ENCODE data around the gene TSN.
"Not testable (repeated sequence)": the region's sequence is repeated elsewhere in the genome, so short reads cannot be mapped to it uniquely, and the experiment has no call there.

Gene TSN

GRCh38 chr2:121755237-121756111, at the start of gene TSN:
TSS of gene TSN (plus strand) at chr2:121755651. CDS start at chr2:121755780, 129 bp downstream.
- Mint-ChIP-seq H3K4me1 (ENCODE audit: low read depth) (peaks cover 48% of the 10 kb centered on the region), H3K4me3 (peak within 1 kb of the TSS; percentile 91), H3K36me3 (ENCODE audit: low read depth) (peaks cover 32% of the 10 kb centered on the region), H3K9me3 (no peaks in the 10 kb centered on the region), H3K27ac (peak within 1 kb of the TSS; percentile 97), H3K27me3 (no peaks in the 10 kb centered on the region)

GRCh38 chr2:121705958-121706357, 49.5 kb upstream of the TSN start:
- Mint-ChIP-seq H3K9me3 (no peaks in the 10 kb centered on the region), H3K27me3 (no peaks in the 10 kb centered on the region), H3K27ac (no peak overlapping the region), H3K4me3 (no peak overlapping the region), H3K36me3 (ENCODE audit: low read depth) (no peaks in the 10 kb centered on the region), H3K4me1 (ENCODE audit: low read depth) (peaks cover 15% of the 10 kb centered on the region)

DNA sequence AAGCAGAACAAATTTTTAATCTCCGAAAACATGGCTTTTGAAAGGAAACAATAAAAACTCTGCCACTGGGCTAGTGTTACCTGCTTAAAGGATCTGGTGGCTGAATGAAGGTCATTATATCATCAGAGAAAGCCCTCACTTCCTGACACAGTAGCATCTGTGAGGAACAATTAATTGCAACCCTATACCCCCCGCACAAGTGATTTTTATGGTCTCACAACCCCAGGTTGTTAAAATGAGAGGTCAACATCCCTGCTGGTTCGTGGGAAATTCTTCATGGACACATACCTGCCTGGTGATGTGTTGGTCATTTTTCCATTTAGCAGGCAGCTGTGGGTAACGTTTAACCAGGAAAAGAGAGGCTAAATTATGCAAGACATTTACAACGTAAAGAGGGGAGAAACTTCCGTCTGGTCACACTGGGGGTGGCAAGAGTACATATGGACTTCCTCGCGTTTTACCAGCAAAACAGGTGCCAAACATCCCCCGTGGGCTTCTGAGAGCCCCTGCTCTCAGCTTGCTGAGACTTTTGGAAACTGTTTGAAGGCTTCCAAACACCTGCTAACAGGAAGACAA, 48.0 kb upstream of the TSN start:
- Mint-ChIP-seq H3K27ac (no peak overlapping the region), H3K9me3 (no peaks in the 10 kb centered on the region), H3K4me3 (no peak overlapping the region), H3K4me1 (ENCODE audit: low read depth) (peaks cover 3% of the 10 kb centered on the region), H3K27me3 (no peaks in the 10 kb centered on the region), H3K36me3 (ENCODE audit: low read depth) (no peaks in the 10 kb centered on the region)

GRCh38 chr2:121707920-121708361, 47.5 kb upstream of the TSN start:
- Mint-ChIP-seq H3K4me1 (ENCODE audit: low read depth) (no peaks in the 10 kb centered on the region), H3K9me3 (no peaks in the 10 kb centered on the region), H3K36me3 (ENCODE audit: low read depth) (no peaks in the 10 kb centered on the region), H3K27ac (no peak overlapping the region), H3K27me3 (no peaks in the 10 kb centered on the region), H3K4me3 (no peak overlapping the region)

DNA sequence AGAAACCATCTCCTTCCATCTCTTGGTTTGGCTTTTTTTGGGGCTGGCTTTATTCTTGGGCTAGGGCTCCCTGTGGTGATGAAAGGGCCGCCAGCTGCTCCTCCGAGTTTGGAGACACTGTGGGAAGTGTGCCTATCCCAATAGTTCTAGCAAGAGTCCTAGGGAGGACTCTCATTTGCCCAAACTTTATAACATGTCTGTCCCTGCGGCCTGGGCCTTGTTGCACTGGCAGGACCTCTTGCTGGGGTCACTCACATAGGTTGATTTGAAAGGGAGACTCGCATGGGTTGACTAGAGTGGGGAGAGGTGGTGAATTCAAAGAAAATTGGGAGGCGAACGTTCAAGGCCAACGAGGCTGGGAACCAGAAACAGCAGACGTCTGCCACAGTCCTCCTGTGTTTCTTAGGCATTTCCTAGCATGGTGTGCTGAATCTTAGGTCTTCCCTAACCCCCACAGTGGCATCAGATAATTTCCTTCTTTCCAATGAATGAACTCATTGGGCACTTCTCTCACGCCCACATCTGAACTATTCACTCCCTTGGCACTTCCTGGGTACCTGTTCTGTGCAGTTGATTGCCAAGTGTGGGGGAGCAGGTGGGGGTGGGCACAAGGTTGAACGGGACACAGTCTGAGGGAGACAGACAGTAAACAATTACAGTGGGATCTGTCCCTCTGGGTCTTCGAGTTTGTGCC, 45.5 kb upstream of the TSN start:
- no peaks in the 10 kb centered on the region for H3K9me3 Mint-ChIP-seq
- H3K36me3 Mint-ChIP-seq (ENCODE audit: low read depth): no peaks in the 10 kb centered on the region
- no peak overlapping the region for H3K27ac Mint-ChIP-seq
- H3K4me1 Mint-ChIP-seq (ENCODE audit: low read depth): no peaks in the 10 kb centered on the region
- no peak overlapping the region for H3K4me3 Mint-ChIP-seq
- H3K27me3 Mint-ChIP-seq: no peaks in the 10 kb centered on the region

- H3K4me3 Mint-ChIP-seq: no peak overlapping the region
- no peaks in the 10 kb centered on the region for H3K36me3 Mint-ChIP-seq (ENCODE audit: low read depth)
- H3K27ac Mint-ChIP-seq: no peak overlapping the region
- H3K27me3 Mint-ChIP-seq: no peaks in the 10 kb centered on the region
- no peaks in the 10 kb centered on the region for H3K4me1 Mint-ChIP-seq (ENCODE audit: low read depth)
- no peaks in the 10 kb centered on the region for H3K9me3 Mint-ChIP-seq
Measured at GRCh38 chr2:121710470-121711170, 44.8 kb upstream of the TSN start.

DNA sequence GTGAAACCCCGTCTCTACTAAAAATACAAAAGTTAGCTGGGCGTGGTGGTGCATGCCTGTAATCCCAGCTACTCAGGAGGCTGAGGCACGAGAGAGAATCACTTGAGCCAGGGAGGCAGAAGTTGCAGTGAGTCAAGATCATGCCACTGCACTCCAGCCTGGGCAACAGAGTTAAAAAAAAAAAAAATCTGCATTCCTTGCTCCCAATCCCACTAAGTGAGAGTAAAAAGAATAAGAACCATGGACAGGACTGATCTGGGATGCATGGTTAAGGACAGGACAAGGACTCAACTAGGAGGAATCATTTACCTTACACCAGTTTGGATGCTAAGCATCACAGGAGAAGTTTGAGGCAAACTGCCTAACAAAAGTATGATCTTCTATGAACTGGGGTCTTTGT, 44.0 kb upstream of the TSN start:
- not testable (repeated sequence) for H3K4me1 Mint-ChIP-seq (ENCODE audit: low read depth); H3K9me3 Mint-ChIP-seq; H3K27me3 Mint-ChIP-seq; H3K36me3 Mint-ChIP-seq (ENCODE audit: low read depth); H3K27ac Mint-ChIP-seq; H3K4me3 Mint-ChIP-seq

GRCh38 chr2:121716126-121716525, 39.3 kb upstream of the TSN start:
- Mint-ChIP-seq H3K9me3 (no peaks in the 10 kb centered on the region), H3K27ac (no peak overlapping the region), H3K36me3 (ENCODE audit: low read depth) (no peaks in the 10 kb centered on the region), H3K27me3 (no peaks in the 10 kb centered on the region), H3K4me1 (ENCODE audit: low read depth) (peaks cover 7% of the 10 kb centered on the region), H3K4me3 (no peak overlapping the region)

GRCh38 chr2:121717529-121717928, 37.9 kb upstream of the TSN start:
- no peaks in the 10 kb centered on the region for H3K36me3 Mint-ChIP-seq (ENCODE audit: low read depth)
- H3K4me3 Mint-ChIP-seq: no peak overlapping the region
- H3K9me3 Mint-ChIP-seq: no peaks in the 10 kb centered on the region
- no peak overlapping the region for H3K27ac Mint-ChIP-seq
- H3K27me3 Mint-ChIP-seq: no peaks in the 10 kb centered on the region
- peaks cover 15% of the 10 kb centered on the region for H3K4me1 Mint-ChIP-seq (ENCODE audit: low read depth)

DNA sequence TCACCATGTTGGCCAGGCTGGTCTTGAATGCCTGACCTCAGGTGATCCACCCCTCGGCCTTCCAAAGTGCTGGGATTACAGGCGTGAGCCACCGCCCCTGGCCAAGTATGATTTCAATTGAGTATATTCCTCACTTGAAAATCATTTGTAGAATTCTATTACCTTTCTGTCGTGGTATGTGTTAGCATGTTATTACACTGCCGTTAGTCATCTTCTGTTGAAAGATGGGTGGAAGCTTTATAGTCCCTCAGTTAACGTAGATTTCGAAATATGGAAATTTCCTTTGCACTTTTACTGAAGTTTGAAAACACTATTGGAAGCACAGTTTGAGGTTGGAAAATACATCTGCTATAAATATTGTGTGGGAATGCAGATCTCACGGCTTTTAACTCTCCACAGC, 33.5 kb upstream of the TSN start:
- Mint-ChIP-seq H3K4me1 (ENCODE audit: low read depth) (peaks cover 42% of the 10 kb centered on the region), H3K27ac (peak overlapping the region; percentile 92), H3K27me3 (no peaks in the 10 kb centered on the region), H3K36me3 (ENCODE audit: low read depth) (peaks cover 8% of the 10 kb centered on the region), H3K9me3 (no peaks in the 10 kb centered on the region), H3K4me3 (peak overlapping the region; percentile 66)

DNA sequence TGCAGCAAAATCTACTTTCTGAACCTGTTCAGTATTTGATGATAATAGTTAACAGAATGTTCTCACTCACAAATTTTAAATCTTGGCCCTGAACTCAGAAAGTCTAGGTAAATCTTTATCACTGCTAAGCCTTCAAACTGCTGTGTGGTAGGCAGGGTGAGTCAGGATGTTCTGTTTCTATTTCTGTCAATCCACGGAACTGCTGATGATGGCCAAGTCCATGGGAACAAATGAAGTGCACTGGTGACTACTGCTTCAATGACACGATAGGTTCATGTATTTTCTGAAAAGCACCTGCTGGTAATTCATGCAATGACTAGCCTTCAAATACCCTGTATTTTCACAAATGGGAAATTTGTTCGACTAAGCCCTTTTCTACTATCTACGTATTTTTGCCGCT, 33.0 kb upstream of the TSN start:
- H3K27me3 Mint-ChIP-seq: no peaks in the 10 kb centered on the region
- no peaks in the 10 kb centered on the region for H3K9me3 Mint-ChIP-seq
- peak overlapping the region; percentile 66 for H3K4me3 Mint-ChIP-seq
- peak overlapping the region; percentile 92 for H3K27ac Mint-ChIP-seq
- peaks cover 46% of the 10 kb centered on the region for H3K4me1 Mint-ChIP-seq (ENCODE audit: low read depth)
- H3K36me3 Mint-ChIP-seq (ENCODE audit: low read depth): peaks cover 14% of the 10 kb centered on the region

DNA sequence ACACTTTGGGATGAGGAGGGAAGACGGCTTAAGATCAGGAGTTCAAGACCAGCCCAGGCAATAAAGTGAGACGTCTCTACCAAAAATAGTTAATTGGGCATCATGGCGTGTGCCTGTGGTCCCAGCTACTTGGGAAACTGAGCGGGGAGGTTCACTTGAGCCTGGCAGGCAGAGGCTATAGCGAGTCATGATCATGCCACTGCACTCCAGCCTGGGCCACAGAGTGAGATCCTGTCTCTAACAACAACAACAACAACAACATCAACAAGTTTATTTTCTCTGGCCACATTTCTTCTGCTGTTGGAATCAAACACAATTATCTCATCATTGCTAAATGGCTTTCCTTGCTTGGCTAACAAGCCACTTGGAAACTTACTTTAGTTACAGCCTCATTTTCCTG, 32.1 kb upstream of the TSN start:
- Mint-ChIP-seq H3K4me1 (ENCODE audit: low read depth) (peaks cover 54% of the 10 kb centered on the region), H3K36me3 (ENCODE audit: low read depth) (peaks cover 22% of the 10 kb centered on the region), H3K27ac (peak overlapping the region; percentile 92), H3K9me3 (no peaks in the 10 kb centered on the region), H3K4me3 (peak overlapping the region; percentile 66), H3K27me3 (no peaks in the 10 kb centered on the region)

DNA sequence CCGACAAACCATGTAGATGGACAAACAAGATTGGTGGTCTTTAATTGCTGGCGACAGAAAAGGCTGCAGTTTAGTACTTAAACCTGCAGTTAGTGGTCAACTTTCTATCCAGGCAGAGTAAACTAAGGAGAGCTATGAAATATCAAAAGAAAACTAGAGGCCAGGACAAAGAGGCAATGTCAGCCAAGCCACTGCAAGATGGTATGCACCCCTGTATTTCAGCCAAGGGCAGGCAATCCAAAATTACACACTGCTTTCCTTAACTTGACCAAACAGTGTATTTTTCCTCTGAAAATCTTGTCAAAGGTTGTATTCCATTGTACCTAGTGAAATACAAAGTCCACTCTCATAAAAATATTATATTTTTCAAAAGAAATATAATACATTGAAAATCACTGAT, 28.1 kb upstream of the TSN start:
- no peak overlapping the region for H3K4me3 Mint-ChIP-seq
- H3K27ac Mint-ChIP-seq: peak overlapping the region; percentile 86
- H3K27me3 Mint-ChIP-seq: no peaks in the 10 kb centered on the region
- no peaks in the 10 kb centered on the region for H3K9me3 Mint-ChIP-seq
- peaks cover 61% of the 10 kb centered on the region for H3K36me3 Mint-ChIP-seq (ENCODE audit: low read depth)
- H3K4me1 Mint-ChIP-seq (ENCODE audit: low read depth): peaks cover 70% of the 10 kb centered on the region

DNA sequence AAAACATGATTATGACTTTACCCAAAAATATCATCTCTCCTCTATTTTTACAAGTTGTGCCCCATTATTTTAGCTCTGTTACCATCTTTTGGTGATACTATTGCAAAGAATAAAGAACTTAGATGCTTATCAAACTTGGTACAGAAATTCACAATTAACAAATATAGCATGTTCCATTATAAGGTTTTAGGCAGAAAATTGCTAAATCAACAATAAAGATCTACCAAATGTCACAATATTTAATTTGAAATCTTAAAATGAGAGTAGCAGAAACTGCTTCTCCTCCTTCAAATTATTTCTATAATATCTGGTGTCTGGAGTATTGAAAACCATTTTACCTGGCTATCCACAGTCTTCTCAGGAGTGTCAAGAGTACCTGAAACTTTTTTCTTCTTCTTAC, 27.5 kb upstream of the TSN start:
- H3K27ac Mint-ChIP-seq: peak overlapping the region; percentile 86
- H3K36me3 Mint-ChIP-seq (ENCODE audit: low read depth): peaks cover 62% of the 10 kb centered on the region
- no peaks in the 10 kb centered on the region for H3K9me3 Mint-ChIP-seq
- H3K27me3 Mint-ChIP-seq: no peaks in the 10 kb centered on the region
- H3K4me1 Mint-ChIP-seq (ENCODE audit: low read depth): peaks cover 67% of the 10 kb centered on the region
- H3K4me3 Mint-ChIP-seq: no peak overlapping the region

DNA sequence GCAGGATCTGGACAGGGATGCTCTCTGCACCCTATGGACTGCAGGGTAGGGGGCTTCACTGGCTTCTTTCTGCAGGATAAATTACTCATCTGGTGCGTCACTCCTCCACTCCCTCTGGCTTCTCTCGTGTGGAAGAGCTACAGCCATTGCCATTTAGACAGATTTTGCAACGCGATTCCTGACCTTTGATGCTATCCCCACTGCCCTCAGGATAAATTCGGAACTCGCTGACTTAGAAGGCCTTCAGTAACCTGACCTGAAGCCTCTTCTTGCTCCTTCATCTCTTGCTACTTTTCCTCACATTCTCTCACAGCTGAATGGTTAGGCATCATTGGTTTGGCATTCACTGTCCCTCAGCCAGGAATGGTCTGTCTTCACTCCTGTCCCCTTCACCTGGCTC, 24.1 kb upstream of the TSN start:
- Mint-ChIP-seq H3K4me1 (ENCODE audit: low read depth) (peaks cover 64% of the 10 kb centered on the region), H3K27ac (peak overlapping the region; percentile 32), H3K4me3 (peak overlapping the region; percentile 9), H3K27me3 (no peaks in the 10 kb centered on the region), H3K36me3 (ENCODE audit: low read depth) (peaks cover 84% of the 10 kb centered on the region), H3K9me3 (no peaks in the 10 kb centered on the region)

Measured in stimulated activated naive CD8-positive, alpha-beta T cell treated with anti-CD3 and anti-CD28 coated beads, Interleukin-15, Interleukin-2, amounts not matched to agents 100 ng/mL and 50 ng/mL, for 24 hours (primary cell).